KMS-11 (cell line): ENCODE measurements around the gene UGT2A3.

Experiments used
- H2AFZ ChIP-seq: fragments of 200-600 bp; sonication (generic); 2 replicates; pipeline ENCODE4 v1.6.1; 2016; ENCODE audit warnings: antibody characterized with exemption, mixed run types, low read depth
- H3K27ac ChIP-seq: fragments of 200-600 bp; sonication (generic); 2 replicates; pipeline ENCODE4 v1.6.1; 2016; ENCODE audit warnings: mild to moderate bottlenecking, mixed run types
- H3K27me3 ChIP-seq: fragments of 200-600 bp; sonication (generic); 2 replicates; pipeline ENCODE4 v1.6.1; 2017; ENCODE audit warnings: mild to moderate bottlenecking, low read depth, mixed run types, moderate library complexity; ENCODE audit not compliant: insufficient read depth
- H3K36me3 ChIP-seq: fragments of 200-600 bp; sonication (generic); 2 replicates; pipeline ENCODE4 v1.6.1; 2017; ENCODE audit warnings: mild to moderate bottlenecking, mixed run types; ENCODE audit not compliant: insufficient read depth
- H3K4me1 ChIP-seq: fragments of 200-600 bp; sonication (generic); 2 replicates; pipeline ENCODE4 v1.6.1; 2016; ENCODE audit warnings: mild to moderate bottlenecking, low read depth, mixed run types; ENCODE audit not compliant: poor library complexity, severe bottlenecking
- H3K4me2 ChIP-seq: fragments of 200-600 bp; sonication (generic); 2 replicates; pipeline ENCODE4 v1.7.0; 2016; ENCODE audit warnings: mild to moderate bottlenecking, mixed run types
- H3K4me3 ChIP-seq: fragments of 200-600 bp; sonication (generic); IDR thresholded peaks from 2 replicates; pipeline ENCODE4 v1.6.1; 2017; ENCODE audit warnings: low read depth, low read length, mixed read lengths; ENCODE audit not compliant: insufficient read depth
- H3K79me2 ChIP-seq: fragments of 200-600 bp; sonication (generic); 2 replicates; pipeline ENCODE4 v1.6.1; 2016; ENCODE audit warnings: low read depth, mixed run types; ENCODE audit not compliant: insufficient read depth
- H3K9ac ChIP-seq: fragments of 200-600 bp; sonication (generic); 2 replicates; pipeline ENCODE4 v1.6.1; 2016; ENCODE audit warnings: mild to moderate bottlenecking, mixed run types
- H4K20me1 ChIP-seq: fragments of 200-600 bp; sonication (generic); 2 replicates; pipeline ENCODE4 v1.6.1; 2016; ENCODE audit warnings: mild to moderate bottlenecking, mixed run types; ENCODE audit not compliant: insufficient read depth
- TF ChIP-seq, protein P1 (sequence below): fragments of 200-600 bp; sonication (generic); conservative IDR thresholded peaks from 2 replicates; pipeline ENCODE4 v1.6.1; 2017; ENCODE audit warnings: low read depth, mild to moderate bottlenecking, antibody characterized with exemption, low read length, moderate library complexity, mixed read lengths

UGT2A3 gene

DNA sequence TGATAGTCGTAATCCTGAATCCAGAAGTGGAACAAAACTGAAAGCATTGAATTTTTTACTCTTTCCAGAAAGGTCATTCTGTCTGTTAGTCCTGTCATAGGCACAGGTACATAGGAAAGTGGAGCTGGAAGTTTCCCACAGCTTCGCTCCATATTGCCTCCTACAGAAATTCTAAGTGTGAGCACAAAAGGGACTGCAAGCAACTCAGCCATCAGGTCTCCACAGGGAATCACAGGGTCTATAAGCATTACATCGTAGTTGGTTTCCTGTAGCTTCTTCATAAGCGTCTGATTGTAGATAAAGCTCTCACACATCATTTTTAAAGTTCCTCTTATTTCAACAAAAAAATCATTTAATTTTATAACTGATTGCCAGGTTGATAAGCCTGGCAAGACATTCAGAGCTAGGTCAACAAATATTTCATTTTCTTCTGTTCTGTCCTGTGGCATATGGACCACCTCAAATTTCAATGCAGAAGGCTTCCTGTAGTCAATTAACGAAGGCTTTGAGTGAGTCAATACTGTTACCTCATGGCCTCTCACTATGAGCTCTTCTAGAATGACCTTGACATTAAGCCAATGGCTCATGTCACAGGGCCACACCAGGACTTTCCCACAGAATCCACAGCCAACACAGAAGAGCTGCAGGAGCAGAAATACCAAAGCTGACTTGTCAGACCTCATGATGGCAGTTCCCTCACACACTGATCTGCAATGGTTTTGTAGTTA is at the start of gene UGT2A3:
Gene UGT2A3 (minus strand): TSS at position 727 of the 728 bp plus-strand sequence. CDS start 44 bp downstream, at position 683.
- no peak within 1 kb of the TSS for H2AFZ ChIP-seq
- TF ChIP-seq, protein P1, sequence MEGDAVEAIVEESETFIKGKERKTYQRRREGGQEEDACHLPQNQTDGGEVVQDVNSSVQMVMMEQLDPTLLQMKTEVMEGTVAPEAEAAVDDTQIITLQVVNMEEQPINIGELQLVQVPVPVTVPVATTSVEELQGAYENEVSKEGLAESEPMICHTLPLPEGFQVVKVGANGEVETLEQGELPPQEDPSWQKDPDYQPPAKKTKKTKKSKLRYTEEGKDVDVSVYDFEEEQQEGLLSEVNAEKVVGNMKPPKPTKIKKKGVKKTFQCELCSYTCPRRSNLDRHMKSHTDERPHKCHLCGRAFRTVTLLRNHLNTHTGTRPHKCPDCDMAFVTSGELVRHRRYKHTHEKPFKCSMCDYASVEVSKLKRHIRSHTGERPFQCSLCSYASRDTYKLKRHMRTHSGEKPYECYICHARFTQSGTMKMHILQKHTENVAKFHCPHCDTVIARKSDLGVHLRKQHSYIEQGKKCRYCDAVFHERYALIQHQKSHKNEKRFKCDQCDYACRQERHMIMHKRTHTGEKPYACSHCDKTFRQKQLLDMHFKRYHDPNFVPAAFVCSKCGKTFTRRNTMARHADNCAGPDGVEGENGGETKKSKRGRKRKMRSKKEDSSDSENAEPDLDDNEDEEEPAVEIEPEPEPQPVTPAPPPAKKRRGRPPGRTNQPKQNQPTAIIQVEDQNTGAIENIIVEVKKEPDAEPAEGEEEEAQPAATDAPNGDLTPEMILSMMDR = no peak
- no peaks in the 10 kb centered on the region for H3K4me1 ChIP-seq

DNA sequence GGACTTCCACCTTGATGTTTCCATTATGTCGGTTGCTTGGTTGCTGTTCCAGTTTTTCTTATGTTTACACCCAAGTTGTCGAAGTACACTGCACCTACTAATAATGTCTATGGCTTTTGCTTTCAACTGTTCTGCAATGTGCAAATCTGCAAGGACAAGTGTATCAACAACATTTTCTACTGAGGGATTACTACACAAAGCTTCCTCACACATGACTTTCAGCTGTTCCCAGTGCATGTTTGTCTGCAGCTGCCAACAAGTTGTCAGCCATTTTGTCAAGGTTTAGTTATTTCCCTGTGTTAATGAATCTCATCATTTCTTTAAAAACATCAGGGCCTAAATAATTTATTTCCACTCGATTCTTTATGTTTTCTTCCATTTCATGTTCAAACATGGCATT is 45.4 kb upstream of the UGT2A3 start:
- H4K20me1 ChIP-seq = no peaks in the 10 kb centered on the region
- H3K36me3 ChIP-seq = no peaks in the 10 kb centered on the region
- TF ChIP-seq, protein P1 = no peak
- no peaks in the 10 kb centered on the region for H3K4me1 ChIP-seq
- H3K4me2 ChIP-seq = no peak overlapping the region
- no peak overlapping the region for H3K9ac ChIP-seq
- 0 out of 2 replicates have a peak overlapping the region, but pooled peaks have one; percentile 5 for H2AFZ ChIP-seq
- no peak overlapping the region for H3K4me3 ChIP-seq
- H3K79me2 ChIP-seq = no peaks in the 10 kb centered on the region
- H3K27ac ChIP-seq = no peak overlapping the region
- no peaks in the 10 kb centered on the region for H3K27me3 ChIP-seq

More for the DNA sequence above, at the start of gene UGT2A3:
- H3K36me3 ChIP-seq = no peaks in the 10 kb centered on the region
- H4K20me1 ChIP-seq = no peaks in the 10 kb centered on the region
- H3K27me3 ChIP-seq = no peaks in the 10 kb centered on the region
- no peak within 1 kb of the TSS for H3K9ac ChIP-seq
- H3K79me2 ChIP-seq = no peaks in the 10 kb centered on the region
- H3K4me2 ChIP-seq = no peak within 1 kb of the TSS
- no peak within 1 kb of the TSS for H3K4me3 ChIP-seq
- H3K27ac ChIP-seq = no peak within 1 kb of the TSS

DNA sequence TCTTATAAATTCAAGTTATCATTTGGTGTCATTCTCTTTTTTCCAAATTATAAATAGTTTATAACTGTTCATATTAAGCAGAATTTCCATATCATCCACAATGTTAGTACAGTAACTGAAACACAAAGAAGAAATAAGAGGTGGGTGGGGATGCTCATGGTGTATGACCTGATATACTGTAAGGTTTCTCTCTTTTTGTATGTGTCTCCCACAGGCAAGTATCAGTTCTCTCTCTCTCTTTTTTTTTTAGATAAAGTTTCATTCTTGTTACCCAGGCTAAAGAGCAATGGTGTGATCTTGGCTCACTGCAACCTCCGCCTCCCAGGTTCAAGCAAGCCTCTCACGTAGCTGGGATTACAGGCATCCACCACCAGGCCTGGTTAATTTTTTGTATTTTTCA is 43.7 kb upstream of the UGT2A3 start:
- Histone ChIP-seq H2AFZ (no peak overlapping the region), H3K4me1 (no peaks in the 10 kb centered on the region), H3K27ac (no peak overlapping the region), H4K20me1 (no peaks in the 10 kb centered on the region), H3K4me3 (no peak overlapping the region), H3K4me2 (no peak overlapping the region), H3K9ac (no peak overlapping the region), H3K79me2 (no peaks in the 10 kb centered on the region), H3K27me3 (no peaks in the 10 kb centered on the region), H3K36me3 (no peaks in the 10 kb centered on the region)
- TF ChIP-seq, protein P1 = no peak

DNA sequence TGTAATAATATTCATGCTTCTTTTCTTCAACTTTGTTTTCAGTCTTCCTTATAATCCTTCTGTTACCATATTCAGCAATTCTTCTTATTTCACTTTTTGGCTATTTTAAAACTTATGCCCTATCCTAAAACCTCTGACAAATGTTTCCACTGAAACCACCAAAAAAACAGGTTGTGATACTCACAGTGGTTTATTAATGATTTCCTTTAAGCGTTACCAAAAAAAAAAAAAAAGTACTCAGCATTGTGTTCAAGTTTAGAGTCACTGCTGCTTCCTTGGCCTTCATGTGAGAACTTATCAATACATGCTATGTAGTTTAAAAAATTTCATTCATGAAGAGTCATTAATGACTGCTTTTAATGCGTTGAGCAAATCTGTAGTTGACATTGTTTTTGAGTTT is 35.4 kb upstream of the UGT2A3 start:
- Histone ChIP-seq H3K79me2 (no peaks in the 10 kb centered on the region), H3K4me2 (peak overlapping the region; percentile 22; the same call in 1 of the 2 replicates), H4K20me1 (no peaks in the 10 kb centered on the region), H2AFZ (no peak overlapping the region), H3K4me3 (no peak overlapping the region), H3K27me3 (no peaks in the 10 kb centered on the region), H3K27ac (0 out of 2 replicates have a peak overlapping the region, but pooled peaks have one; percentile 0), H3K36me3 (no peaks in the 10 kb centered on the region), H3K4me1 (peaks cover 26% of the 10 kb centered on the region), H3K9ac (no peak overlapping the region)
- TF ChIP-seq, protein P1 = no peak
